ENCODE data around the gene ITPK1. TPM values are rescaled to one million over a fixed set of nuclear protein-coding genes. Genes with fewer than 3 reads are reported as not detected.
A peak's percentile ranks its signal among the peaks of the same experiment; 100 is the strongest.
"Not testable (repeated sequence)": the region's sequence is repeated elsewhere in the genome, so short reads cannot be mapped to it uniquely, and the experiment has no call there.

The ITPK1 gene
- total and polyA plus RNA-seq, 2 experiments from 2014 or later: 18.7 to 35.0 TPM

DNA sequence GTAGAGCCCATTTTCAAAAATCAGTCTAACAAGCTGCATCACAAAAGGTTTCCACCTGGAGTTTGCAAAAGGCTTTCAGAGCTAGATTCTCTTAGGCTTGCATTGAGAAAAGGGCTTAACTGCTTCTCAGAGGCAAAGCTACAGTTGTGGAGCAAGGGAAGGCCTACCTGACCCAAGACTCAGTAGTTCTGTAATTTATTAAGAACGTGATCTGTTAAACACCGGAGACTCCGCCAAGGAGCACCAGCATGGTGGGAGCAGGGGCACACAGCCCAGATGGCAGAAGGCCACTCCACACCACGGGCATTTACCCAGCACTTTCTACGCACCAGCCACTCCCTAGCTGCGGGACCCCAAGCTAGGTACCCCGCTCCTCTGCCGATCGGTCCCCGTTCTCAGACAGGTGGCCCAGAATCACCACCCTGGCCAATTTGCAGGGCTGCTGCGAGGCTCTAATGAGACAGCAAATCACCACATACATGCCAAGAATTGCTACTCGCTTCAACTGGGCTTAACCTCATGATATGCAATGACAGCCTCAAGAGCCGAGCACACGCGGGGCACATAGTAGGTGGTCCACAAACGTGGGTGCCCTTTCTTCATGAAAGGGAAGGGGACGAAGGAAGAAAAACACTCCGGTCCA lies 1.5 kb downstream of the ITPK1 start:
- H3K4me2 ChIP-seq (ENCODE audit: unreplicated experiment): peak overlapping the region; percentile 73
- H3F3A ChIP-seq (ENCODE audit: insufficient read depth): peaks cover 13% of the 10 kb centered on the region
- no peak for TF ChIP-seq EZH2 (IDR thresholded peaks at IDR 0.05; ENCODE audit: insufficient read depth, poor library complexity, severe bottlenecking)
- no peak for TF ChIP-seq EZH2phosphoT487 (IDR thresholded peaks at IDR 0.05; ENCODE audit: insufficient read depth, low read depth)
- peak overlapping the region; percentile 72 for H3K9ac ChIP-seq
- peaks cover 14% of the 10 kb centered on the region for H3K4me1 ChIP-seq (ENCODE audit: insufficient read depth)
- DNase-seq: peak; percentile 32
- WGBS, 2 experiments (ENCODE audit: low coverage in 1 of 2, low lambda C conversion rate in 2 of 2, missing lambda C conversion rate in 2 of 2): 52 to 58% methylated on average over 17 to 18 of the region's 18 CpGs
- in situ Hi-C loops (cut with MboI): loop anchor here (10.0 kb wide), 1 partner anchor 139 kb away; no protein-coding TSS in a partner anchor
- no peaks in the 10 kb centered on the region for H3K9me3 ChIP-seq (ENCODE audit: low read depth)
- no peaks in the 10 kb centered on the region for H3K9me2 ChIP-seq (ENCODE audit: insufficient read depth)
- H4K20me1 ChIP-seq (ENCODE audit: insufficient read depth): no peaks in the 10 kb centered on the region
- peak overlapping the region; percentile 84 for H3K4me3 ChIP-seq
- no peak overlapping the region; the same call in 1 of the 2 replicates for H2AFZ ChIP-seq
- H3K79me2 ChIP-seq (ENCODE audit: insufficient read depth): peaks cover 33% of the 10 kb centered on the region
- no peak overlapping the region for H3K27ac ChIP-seq
- no peaks in the 10 kb centered on the region for H3K27me3 ChIP-seq (replicated peaks; ENCODE audit: insufficient read depth)
- H3K36me3 ChIP-seq (ENCODE audit: low read depth): no peaks in the 10 kb centered on the region

DNA sequence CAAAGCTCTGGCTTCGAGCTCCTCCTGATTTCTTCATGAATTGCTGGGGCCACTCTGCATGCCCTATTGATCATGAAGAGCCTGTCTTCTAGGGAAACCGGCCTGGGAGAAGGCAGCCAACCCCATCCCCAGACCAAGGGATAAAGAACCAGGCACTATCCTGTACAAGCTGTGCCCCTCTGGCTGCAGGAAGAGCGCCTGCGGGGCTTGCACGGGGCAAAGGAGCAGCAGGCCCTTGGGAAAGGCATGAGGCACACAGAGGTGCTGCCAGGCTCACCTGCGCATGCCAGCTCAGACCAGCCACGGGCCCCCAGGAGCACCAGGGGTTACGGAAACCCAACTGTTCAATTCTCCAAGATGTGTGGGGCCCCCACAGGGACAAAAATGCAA lies 2.1 kb downstream of the ITPK1 start:
- Histone ChIP-seq H3K36me3 (ENCODE audit: low read depth) (no peaks in the 10 kb centered on the region), H3K9me2 (ENCODE audit: insufficient read depth) (no peaks in the 10 kb centered on the region), H3K4me3 (peak overlapping the region; percentile 84), H3K9me3 (ENCODE audit: low read depth) (no peaks in the 10 kb centered on the region), H3F3A (ENCODE audit: insufficient read depth) (peaks cover 13% of the 10 kb centered on the region), H2AFZ (peak overlapping the region; percentile 71; the same call in 1 of the 2 replicates), H3K4me2 (ENCODE audit: unreplicated experiment) (peak overlapping the region; percentile 97), H3K79me2 (ENCODE audit: insufficient read depth) (peaks cover 38% of the 10 kb centered on the region), H3K27ac (peak overlapping the region; percentile 72; the same call in 1 of the 2 replicates), H3K4me1 (ENCODE audit: insufficient read depth) (peaks cover 14% of the 10 kb centered on the region), H3K27me3 (replicated peaks; ENCODE audit: insufficient read depth) (no peaks in the 10 kb centered on the region), H3K9ac (no peak overlapping the region), H4K20me1 (ENCODE audit: insufficient read depth) (no peaks in the 10 kb centered on the region)
- TF ChIP-seq EZH2 (IDR thresholded peaks at IDR 0.05; ENCODE audit: insufficient read depth, poor library complexity, severe bottlenecking) (no peak), EZH2phosphoT487 (IDR thresholded peaks at IDR 0.05; ENCODE audit: insufficient read depth, low read depth) (no peak)
- no peak for DNase-seq
- in situ Hi-C loops (cut with MboI): loop anchor here (10.0 kb wide), 1 partner anchor 139 kb away; no protein-coding TSS in a partner anchor
- 54 to 56% methylated on average over 8 of the region's 8 CpGs for WGBS, 2 experiments (ENCODE audit: low coverage in 1 of 2, low lambda C conversion rate in 2 of 2, missing lambda C conversion rate in 2 of 2)

DNA sequence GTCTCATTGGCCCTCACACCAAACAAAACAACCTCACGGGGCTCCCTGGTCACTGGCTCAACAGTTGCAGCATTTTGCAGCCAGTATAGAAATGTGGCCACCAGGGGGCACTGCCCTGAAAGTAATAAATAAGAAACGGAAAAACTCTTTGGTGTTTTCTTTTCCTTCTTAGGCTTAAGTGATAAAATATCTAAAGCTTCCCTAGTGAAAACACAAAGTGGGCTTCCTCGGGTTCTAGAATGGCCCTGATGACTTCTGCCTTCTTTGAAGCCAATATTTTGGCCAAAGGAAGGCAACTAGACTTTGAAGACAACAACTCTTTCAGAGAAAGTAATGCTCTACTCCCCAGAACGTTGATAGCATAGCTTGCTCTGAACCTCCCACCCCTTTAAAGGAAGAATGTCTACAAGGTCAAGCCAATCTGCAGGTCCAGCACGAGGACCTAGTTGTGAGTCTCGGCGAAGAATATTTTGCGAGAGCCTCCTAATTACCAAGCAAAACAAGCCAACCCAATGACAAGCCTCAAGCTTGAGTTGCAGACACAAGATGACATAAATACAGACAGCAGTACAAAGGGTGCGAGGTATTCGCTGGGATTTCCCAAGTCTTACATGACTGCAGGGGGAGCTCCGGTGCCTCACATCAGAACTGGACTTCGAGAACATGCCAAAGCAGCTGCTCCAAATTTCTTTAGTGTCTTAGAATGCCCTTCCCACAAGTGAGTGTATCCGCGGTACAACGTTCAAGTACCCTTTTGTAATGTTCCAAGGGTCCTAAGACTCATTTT lies 2.6 kb downstream of the ITPK1 start:
- WGBS, 2 experiments (ENCODE audit: low coverage in 1 of 2, low lambda C conversion rate in 2 of 2, missing lambda C conversion rate in 2 of 2): 5% methylated on average over 15 of the region's 15 CpGs
- peak overlapping the region; percentile 71 for H2AFZ ChIP-seq
- peak overlapping the region; percentile 60 for H3K9ac ChIP-seq
- DNase-seq: peak; percentile 89
- H3K4me2 ChIP-seq (ENCODE audit: unreplicated experiment): peak overlapping the region; percentile 97
- no peaks in the 10 kb centered on the region for H3K9me3 ChIP-seq (ENCODE audit: low read depth)
- H3K4me1 ChIP-seq (ENCODE audit: insufficient read depth): peaks cover 14% of the 10 kb centered on the region
- no peaks in the 10 kb centered on the region for H3K9me2 ChIP-seq (ENCODE audit: insufficient read depth)
- H3F3A ChIP-seq (ENCODE audit: insufficient read depth): peaks cover 13% of the 10 kb centered on the region
- TF ChIP-seq EZH2phosphoT487 (IDR thresholded peaks at IDR 0.05; ENCODE audit: insufficient read depth, low read depth): no peak
- TF ChIP-seq EZH2 (IDR thresholded peaks at IDR 0.05; ENCODE audit: insufficient read depth, poor library complexity, severe bottlenecking): no peak
- no peaks in the 10 kb centered on the region for H4K20me1 ChIP-seq (ENCODE audit: insufficient read depth)
- H3K27ac ChIP-seq: peak overlapping the region; percentile 72
- in situ Hi-C loops (cut with MboI): loop anchor here (10.0 kb wide), 1 partner anchor 138 kb away; no protein-coding TSS in a partner anchor
- H3K79me2 ChIP-seq (ENCODE audit: insufficient read depth): peaks cover 44% of the 10 kb centered on the region
- no peaks in the 10 kb centered on the region for H3K36me3 ChIP-seq (ENCODE audit: low read depth)
- H3K4me3 ChIP-seq: peak overlapping the region; percentile 84
- no peaks in the 10 kb centered on the region for H3K27me3 ChIP-seq (replicated peaks; ENCODE audit: insufficient read depth)

DNA sequence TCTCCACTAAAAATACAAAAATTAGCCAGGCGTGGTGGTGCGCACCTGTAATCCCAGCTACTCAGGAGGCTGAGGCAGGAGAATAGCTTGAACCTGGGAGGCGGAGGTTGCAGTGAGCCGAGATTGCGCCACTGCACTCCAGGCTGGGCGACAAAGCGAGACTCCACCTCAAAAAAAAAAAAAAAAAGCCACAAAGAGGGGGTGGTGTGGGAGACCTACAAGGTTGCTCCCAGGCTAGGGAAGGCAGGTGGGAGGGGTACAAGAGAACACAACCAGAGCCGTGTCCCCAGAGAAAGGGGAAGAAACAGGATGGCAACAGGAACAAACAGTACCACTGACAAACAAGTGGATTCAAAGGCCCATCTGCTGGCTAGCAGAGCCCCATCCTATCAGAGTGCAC lies 4.2 kb downstream of the ITPK1 start:
- not testable (repeated sequence) for H3K4me3 ChIP-seq, DNase-seq

More for the DNA sequence above, 4.2 kb downstream of the ITPK1 start:
- 91 to 95% methylated on average over 5 to 8 of the region's 8 CpGs for WGBS, 2 experiments (ENCODE audit: low coverage in 1 of 2, low lambda C conversion rate in 2 of 2, missing lambda C conversion rate in 2 of 2)
- not testable (repeated sequence) for H3K9me2 ChIP-seq (ENCODE audit: insufficient read depth); H2AFZ ChIP-seq; H3K27ac ChIP-seq; H3K9me3 ChIP-seq (ENCODE audit: low read depth); H3K27me3 ChIP-seq (replicated peaks; ENCODE audit: insufficient read depth); H3K9ac ChIP-seq; H3K4me2 ChIP-seq (ENCODE audit: unreplicated experiment); H3K36me3 ChIP-seq (ENCODE audit: low read depth); H4K20me1 ChIP-seq (ENCODE audit: insufficient read depth)
- Histone ChIP-seq H3F3A (ENCODE audit: insufficient read depth) (peaks cover 13% of the 10 kb centered on the region), H3K79me2 (ENCODE audit: insufficient read depth) (peaks cover 60% of the 10 kb centered on the region), H3K4me1 (ENCODE audit: insufficient read depth) (peaks cover 14% of the 10 kb centered on the region)
- in situ Hi-C loops (cut with MboI): loop anchor here (10.0 kb wide), 1 partner anchor 137 kb away; no protein-coding TSS in a partner anchor

All from GM23248 (cell line).